ENCODE measurements around the gene NTF3. TPM values are rescaled to one million over a fixed set of nuclear protein-coding genes. Genes with fewer than 3 reads are reported as not detected.

NTF3 gene
- total RNA-seq, 1 experiment from 2014 or later = not detected

- BruUV-seq (replicated peaks) = no TSS peak
- POLR2A ChIA-PET = no interaction called here
- Histone ChIP-seq H3K4me2 (ENCODE audit: low read length) (no peak overlapping the region), H4K20me1 (ENCODE audit: insufficient read depth) (no peaks in the 10 kb centered on the region), H3K79me2 (ENCODE audit: insufficient read depth, low read length) (no peaks in the 10 kb centered on the region), H3K27ac (ENCODE audit: low read depth, low read length) (no peak overlapping the region), H3K4me3 (replicated peaks in 1 of 2; ENCODE audit: low read depth in 1 of 2, low read length in 2 of 2) (no peak overlapping the region), H3K27me3 (ENCODE audit: insufficient read depth, low read length) (peaks cover 10% of the 10 kb centered on the region; the same call in 1 of the 2 replicates), H2AFZ (ENCODE audit: low read depth, low read length, poor library complexity, severe bottlenecking) (no peak overlapping the region), H3K9me3 (ENCODE audit: control insufficient read depth in 1 of 2, insufficient read depth in 1 of 2, low read depth in 1 of 2, low read length in 2 of 2) (no peaks in the 10 kb centered on the region), H3K36me3 (ENCODE audit: control insufficient read depth in 1 of 2, insufficient read depth in 2 of 2, low read length in 2 of 2) (no peaks in the 10 kb centered on the region), H3K9ac (ENCODE audit: low read length) (no peak overlapping the region), H3K4me1 (ENCODE audit: control insufficient read depth in 1 of 2, insufficient read depth in 2 of 2, low read length in 2 of 2) (no peaks in the 10 kb centered on the region; a peak in 1 of 4 replicates), H3K9me2 (ENCODE audit: insufficient read depth) (no peaks in the 10 kb centered on the region)
- RAD21 ChIA-PET (ENCODE audit: low non-redundant PET in 1 of 2, low total read pairs in 2 of 2, uncharacterized antibody in 2 of 2, unreplicated experiment in 2 of 2) = no interaction called here
- CTCF ChIA-PET = no interaction called here
- TF ChIP-seq JUND (IDR thresholded peaks at IDR 0.05) (no peak), POLR2A (IDR thresholded peaks at IDR 0.05; ENCODE audit: borderline replicate concordance, extremely low read depth, insufficient read depth, insufficient read length) (no peak), TCF7L2 (IDR thresholded peaks at IDR 0.05; ENCODE audit: borderline replicate concordance, extremely low read depth, insufficient read depth, insufficient read length) (no peak), ZBTB33 (IDR thresholded peaks at IDR 0.05; ENCODE audit: extremely low read depth, insufficient replicate concordance, low read length) (no peak), RAD21 (IDR thresholded peaks at IDR 0.05; ENCODE audit: low read depth) (no peak), ELF1 (IDR thresholded peaks at IDR 0.05; ENCODE audit: borderline replicate concordance, low read depth) (no peak)
- TF ChIP-seq, protein P1, sequence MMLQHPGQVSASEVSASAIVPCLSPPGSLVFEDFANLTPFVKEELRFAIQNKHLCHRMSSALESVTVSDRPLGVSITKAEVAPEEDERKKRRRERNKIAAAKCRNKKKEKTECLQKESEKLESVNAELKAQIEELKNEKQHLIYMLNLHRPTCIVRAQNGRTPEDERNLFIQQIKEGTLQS (IDR thresholded peaks at IDR 0.05) = no peak
- intact Hi-C loops (cut with micrococcal nuclease) = no loop called here
- no peak for DNase-seq (ENCODE audit: low read depth, low spot score)
- no peak for ATAC-seq
These were observed 84.7 kb downstream of the NTF3 start for GRCh38 chr12:5516371-5517241.
